AG09309 (cell line): ENCODE results near the gene OSBPL3.
"Not testable (repeated sequence)": the region's sequence is repeated elsewhere in the genome, so short reads cannot be mapped to it uniquely, and the experiment has no call there.

Experiments
- DNase-seq: peaks from one replicate; pipeline ENCODE4 v3.0.0-alpha.2; 2010; ENCODE audit warnings: low read depth
- H3K4me3 ChIP-seq: 2 replicates; pipeline ENCODE4 v1.5.1; 2011; ENCODE audit warnings: mild to moderate bottlenecking, low read depth, low read length, moderate library complexity; ENCODE audit not compliant: control insufficient read depth
- TF ChIP-seq, protein P1 (sequence below): IDR thresholded peaks from 2 replicates; pipeline ENCODE4 v1.5.1; 2011; ENCODE audit warnings: mild to moderate bottlenecking, low read depth, low read length, inconsistent platforms; ENCODE audit not compliant: insufficient read depth, control insufficient read depth; ENCODE audit errors: missing control alignments

OSBPL3 gene

DNA sequence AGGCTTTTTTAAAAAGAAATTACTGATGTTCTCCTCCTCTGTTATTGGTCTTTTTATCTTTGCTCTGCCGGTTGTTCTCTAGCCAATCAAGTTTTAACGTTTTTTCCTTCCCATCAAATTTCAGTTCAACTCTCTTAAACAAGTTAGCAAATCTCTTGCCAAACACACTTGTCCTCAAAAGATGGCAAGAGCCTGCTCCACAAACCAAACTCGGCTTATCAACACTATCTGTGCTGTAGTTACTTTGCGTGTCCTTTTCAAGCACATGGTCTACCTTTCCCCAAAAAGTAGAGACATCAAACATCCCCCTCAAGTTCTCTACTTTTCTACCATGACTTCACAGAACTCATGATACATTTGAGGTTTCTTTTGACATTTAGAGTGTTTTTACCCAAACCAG, 71.3 kb downstream of the OSBPL3 start:
- TF ChIP-seq, protein P1, sequence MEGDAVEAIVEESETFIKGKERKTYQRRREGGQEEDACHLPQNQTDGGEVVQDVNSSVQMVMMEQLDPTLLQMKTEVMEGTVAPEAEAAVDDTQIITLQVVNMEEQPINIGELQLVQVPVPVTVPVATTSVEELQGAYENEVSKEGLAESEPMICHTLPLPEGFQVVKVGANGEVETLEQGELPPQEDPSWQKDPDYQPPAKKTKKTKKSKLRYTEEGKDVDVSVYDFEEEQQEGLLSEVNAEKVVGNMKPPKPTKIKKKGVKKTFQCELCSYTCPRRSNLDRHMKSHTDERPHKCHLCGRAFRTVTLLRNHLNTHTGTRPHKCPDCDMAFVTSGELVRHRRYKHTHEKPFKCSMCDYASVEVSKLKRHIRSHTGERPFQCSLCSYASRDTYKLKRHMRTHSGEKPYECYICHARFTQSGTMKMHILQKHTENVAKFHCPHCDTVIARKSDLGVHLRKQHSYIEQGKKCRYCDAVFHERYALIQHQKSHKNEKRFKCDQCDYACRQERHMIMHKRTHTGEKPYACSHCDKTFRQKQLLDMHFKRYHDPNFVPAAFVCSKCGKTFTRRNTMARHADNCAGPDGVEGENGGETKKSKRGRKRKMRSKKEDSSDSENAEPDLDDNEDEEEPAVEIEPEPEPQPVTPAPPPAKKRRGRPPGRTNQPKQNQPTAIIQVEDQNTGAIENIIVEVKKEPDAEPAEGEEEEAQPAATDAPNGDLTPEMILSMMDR = no peak
- no peak for DNase-seq
- no peak overlapping the region for H3K4me3 ChIP-seq

DNA sequence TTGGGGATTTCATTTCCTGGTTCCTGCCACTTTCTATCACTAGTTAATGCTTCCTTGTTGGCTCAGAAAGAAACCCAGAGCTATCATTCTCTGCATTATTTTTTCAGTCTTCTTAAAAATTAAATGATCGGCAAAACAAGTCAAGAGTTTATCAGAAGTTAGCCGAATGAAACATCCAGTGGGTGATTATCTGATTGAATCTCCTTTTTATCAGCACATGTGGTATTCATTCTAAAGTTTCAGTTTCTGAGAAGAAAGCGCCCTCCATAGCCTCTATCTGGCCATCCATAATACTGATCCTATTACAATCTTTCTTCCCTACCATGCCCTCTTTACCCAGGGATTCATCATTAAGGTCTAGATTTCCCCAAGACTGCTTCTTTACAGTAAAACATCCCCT, 71.8 kb downstream of the OSBPL3 start:
- TF ChIP-seq, protein P1 = no peak
- H3K4me3 ChIP-seq = no peak overlapping the region
- no peak for DNase-seq

DNA sequence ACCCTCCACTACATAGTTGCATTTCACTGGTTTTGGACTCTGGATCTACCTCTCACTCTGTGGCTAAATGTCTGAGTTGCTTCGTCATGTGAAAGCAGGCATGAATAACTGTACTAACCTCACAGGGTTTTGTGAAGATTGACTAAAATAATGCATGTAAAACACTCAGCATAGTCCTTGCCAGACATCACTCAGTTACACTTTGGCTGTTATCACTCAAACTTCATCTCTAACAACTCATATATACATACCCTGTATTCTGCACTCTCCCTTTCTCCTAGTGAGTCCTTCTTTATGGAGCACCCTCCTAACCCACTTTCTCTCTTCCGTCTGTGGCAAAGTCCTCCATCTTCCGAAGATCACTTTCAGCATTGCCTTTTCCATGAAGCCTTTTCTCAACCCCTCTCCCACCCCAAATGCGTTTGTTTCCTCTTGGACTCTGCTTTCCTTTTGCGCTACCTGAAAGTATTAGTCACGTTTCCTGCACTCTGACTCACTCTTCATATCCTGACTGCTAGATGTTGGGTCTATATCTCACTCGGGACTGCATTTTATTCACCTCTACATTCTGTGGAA, 72.6 kb downstream of the OSBPL3 start:
- no peak for DNase-seq
- TF ChIP-seq, protein P1 = no peak
- no peak overlapping the region for H3K4me3 ChIP-seq

DNA sequence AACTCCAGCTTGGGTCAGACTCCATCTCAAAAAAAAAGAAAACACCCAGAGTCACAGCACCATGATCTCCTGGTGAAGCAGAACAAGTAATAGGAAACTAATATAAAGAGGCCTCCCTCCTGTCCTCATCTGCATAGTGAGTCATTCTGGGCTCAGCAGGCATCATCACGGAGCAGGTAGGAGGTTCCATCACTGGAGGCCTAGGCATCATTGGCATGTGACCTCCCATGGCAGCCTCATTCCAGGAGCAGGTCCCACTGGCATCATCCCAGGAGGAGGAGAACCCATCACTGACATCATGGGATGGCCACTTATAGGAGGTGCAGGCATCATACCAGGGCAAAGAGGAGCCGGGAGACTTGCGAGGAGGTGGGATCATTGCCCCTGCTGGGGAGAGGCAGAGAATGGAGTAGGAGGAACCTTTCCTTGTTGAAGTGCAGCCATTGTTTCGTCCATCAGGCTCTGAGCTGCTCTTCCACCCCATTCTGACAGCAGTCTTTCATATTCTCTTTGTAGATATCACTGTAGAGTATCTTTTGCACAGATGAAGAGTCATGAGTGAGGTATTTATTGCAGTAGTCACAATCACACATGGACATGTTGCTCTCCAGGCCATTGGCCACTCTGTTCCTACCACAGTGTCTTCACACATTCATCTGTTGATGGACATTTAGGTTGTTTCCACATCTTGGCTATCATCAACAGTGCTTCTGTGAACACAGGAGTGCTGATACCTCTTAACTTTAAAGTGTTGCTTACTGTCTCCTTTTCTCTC, 73.8 kb downstream of the OSBPL3 start:
- TF ChIP-seq, protein P1 = no peak
- DNase-seq = no peak
- no peak overlapping the region for H3K4me3 ChIP-seq

DNA sequence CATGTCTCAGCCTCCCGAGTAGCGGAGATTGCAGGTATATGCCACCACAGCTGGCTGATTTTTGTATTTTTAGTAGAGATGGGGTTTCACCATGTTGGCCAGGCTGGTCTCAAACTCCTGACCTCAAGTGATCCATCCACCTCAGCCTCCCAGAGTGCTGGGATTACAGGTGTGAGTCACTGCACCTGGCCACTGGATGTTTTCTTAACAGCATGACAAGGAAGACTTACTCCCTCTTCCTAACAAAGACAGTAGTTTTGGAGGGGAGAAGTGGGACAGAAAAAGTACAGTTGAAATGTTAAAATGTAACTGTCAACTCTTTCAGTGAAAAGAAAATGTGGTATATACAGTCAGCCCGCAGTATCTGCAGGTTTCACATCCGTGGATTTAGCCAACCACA, 76.0 kb downstream of the OSBPL3 start:
- not testable (repeated sequence) for H3K4me3 ChIP-seq, DNase-seq

DNA sequence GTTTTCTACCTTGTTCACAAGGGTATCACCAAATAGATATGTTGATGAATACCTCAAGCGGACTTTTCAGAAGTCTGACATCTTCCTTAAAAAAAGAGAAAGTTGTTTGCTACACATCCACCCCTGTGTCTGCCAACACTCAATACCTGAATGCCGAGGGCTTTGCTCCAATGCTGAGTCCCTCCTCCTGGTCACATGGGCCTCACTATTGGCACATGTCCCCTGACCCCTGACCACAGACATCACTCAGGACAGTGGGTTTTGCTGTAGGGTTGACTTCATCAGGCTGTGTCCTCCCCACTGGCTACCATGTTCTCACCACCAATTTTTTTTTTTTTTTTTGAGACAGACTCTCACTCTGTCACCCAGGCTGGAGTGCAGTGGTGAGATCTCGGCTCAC, 76.4 kb downstream of the OSBPL3 start:
- TF ChIP-seq, protein P1 = no peak
- H3K4me3 ChIP-seq = no peak overlapping the region
- DNase-seq = no peak

DNA sequence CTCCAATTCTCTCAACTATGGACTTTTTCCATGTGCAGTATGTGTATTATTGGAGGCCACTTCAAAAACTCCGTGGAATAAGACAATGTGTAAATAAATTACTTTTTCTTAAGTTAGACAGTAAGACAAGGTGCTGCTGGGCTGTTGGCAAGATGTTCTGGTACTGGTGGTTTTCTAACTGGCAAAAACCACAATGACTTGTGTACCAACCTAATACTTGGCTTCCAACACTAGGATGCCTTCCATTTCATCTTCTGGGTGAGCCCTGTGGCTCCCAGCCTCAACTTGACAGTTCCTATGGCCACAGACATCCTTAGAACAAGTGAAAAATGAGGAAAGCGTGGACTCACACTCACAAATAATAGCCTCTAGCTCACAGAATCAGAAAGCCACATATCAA, 77.0 kb downstream of the OSBPL3 start:
- TF ChIP-seq, protein P1 = no peak
- DNase-seq = no peak
- H3K4me3 ChIP-seq = no peak overlapping the region
